ENCODE data around the gene PDXK.

DNA sequence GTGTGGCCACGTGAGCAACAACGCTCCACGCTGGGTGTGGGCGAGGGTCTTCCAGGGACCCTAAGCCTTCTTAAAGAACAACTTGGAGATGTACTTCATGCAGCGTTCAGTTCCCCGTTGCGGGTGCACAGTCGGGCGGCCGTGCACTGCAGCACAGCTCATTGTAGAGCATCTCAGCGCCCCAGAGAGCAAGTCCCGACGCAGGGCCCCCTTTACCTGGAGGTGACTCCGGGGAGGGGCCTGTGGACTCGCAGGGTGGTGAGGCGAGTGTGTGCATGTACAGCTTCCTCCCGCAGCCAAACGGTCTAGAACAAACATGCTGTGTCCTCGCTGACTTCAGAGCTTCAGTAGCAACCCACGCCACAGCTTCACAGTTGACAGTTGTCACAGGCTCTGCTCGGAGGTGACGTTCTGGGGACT lies 89.9 kb downstream of the PDXK start:
- no peak for TF ChIP-seq POLR2A (IDR thresholded peaks at IDR 0.05)
- TF ChIP-seq, protein P1, sequence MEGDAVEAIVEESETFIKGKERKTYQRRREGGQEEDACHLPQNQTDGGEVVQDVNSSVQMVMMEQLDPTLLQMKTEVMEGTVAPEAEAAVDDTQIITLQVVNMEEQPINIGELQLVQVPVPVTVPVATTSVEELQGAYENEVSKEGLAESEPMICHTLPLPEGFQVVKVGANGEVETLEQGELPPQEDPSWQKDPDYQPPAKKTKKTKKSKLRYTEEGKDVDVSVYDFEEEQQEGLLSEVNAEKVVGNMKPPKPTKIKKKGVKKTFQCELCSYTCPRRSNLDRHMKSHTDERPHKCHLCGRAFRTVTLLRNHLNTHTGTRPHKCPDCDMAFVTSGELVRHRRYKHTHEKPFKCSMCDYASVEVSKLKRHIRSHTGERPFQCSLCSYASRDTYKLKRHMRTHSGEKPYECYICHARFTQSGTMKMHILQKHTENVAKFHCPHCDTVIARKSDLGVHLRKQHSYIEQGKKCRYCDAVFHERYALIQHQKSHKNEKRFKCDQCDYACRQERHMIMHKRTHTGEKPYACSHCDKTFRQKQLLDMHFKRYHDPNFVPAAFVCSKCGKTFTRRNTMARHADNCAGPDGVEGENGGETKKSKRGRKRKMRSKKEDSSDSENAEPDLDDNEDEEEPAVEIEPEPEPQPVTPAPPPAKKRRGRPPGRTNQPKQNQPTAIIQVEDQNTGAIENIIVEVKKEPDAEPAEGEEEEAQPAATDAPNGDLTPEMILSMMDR (IDR thresholded peaks at IDR 0.05) = no peak
